Stimulated activated CD4-positive, alpha-beta T cell treated with anti-CD3 and anti-CD28 coated beads, Interleukin-15, amount 100 ng/mL, for 24 hours (primary cell): ENCODE measurements around the gene SECISBP2L.
"Not testable (repeated sequence)": the region's sequence is repeated elsewhere in the genome, so short reads cannot be mapped to it uniquely, and the experiment has no call there.

Source experiments
- DNase-seq: peaks from one replicate; pipeline ENCODE4 v3.0.0-alpha.2; 2020

SECISBP2L gene

DNA sequence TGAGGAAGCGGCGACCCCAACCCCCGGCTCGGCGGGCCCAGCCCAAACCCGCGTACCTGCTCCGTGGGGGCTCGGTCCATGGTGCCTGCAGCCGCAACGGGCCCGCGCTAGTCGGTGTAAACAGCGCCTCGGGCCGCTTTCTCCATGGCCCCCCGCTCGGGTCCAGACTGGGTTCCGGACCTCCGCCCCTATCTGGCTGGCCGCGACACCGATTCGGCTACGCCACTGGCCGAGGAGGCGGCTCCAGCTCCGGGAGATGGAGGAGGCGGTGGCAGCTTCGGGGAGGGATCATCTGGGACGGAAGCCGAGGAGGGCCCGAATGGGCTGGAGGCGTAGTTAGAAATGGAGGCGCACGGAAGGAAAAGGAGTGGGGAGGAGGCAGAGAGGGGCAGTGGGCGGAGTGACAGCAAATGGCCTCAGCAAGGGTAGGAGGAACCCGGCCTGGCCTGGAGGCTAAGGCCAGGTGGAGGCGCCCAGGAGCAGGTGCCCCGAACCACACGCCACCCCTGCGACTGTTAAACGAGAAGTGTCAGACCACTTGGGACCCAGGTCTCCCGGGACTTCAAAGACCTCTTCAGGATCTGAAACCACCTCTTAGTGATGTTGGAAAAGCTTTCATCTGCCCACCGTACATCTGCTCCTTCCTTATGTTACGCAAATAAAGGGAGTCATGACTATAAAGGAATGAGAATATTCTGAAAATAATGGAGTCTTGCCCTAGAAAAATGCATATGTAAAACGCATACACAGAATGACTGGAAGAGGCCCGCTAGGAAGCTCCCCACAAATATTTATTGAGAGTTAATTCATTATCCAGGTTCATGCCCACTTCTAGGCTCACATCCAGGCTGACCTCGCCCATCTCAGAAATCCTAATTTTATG lies at the start of gene SECISBP2L:
Gene SECISBP2L, minus strand, starts transcription at position 227 of the 883 bp plus-strand sequence. Its CDS starts 147 bp downstream, at position 80.
- peak; percentile 93 for DNase-seq

GRCh38 chr15:49094923-49095322 lies 48.7 kb upstream of the SECISBP2L start:
- DNase-seq, result no peak

DNA sequence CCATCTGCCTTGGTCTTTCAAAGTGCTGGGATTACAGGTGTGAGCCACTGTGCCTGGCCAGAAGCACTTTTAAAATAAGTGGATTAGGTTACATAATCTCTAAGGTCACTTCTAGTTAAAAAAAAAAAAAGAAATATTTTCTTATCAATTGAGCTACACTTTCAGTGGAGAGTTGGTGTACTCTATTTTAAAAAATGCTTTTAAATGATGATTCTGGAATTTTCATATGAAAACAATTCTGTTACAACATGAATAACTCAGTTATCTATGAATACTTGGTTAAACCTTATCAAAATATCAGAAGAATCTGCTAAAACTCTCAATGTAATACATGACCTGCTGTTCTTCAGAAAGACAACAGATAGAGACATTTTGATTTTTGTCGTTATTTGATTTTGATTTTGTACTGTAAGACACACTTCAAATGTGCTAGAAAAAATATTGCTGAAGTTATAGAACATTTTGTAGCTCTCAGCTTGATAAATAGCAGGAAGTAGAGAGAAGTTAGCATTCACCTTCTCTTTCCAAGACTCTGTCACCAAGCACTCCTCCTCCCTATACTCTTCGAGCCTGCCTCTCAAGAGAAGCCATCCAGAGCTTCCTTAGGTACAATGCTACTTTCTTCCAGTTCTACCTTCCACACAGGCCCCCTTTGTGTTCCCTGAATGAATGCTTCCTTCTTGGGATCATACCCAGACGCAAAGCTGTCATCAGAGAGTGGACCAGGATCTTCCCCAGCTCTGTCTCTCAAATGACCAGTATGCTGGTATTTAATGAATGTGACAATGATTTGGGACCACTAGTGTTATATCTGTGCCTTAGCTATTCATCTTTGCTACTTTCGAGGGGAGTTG lies 47.2 kb upstream of the SECISBP2L start:
- no peak for DNase-seq

DNA sequence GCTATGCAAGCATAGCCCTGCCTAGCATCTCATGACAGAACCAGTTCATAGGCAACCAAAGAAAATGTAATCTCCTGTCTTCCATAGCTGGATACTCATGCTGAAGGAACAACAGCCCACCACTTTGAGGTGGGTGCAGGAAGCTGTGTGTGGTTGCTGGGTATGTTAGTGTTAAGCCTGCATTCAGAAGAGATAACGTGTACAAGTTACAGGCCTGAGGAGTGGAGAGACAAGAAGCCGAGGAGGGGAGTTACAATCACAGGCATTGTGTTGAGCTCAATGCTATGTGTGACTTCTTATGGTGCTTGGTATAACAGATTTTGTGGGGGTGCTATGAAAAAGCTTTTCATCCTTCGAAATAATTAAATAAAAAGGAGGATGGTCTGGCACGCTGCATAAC lies 42.8 kb upstream of the SECISBP2L start:
- no peak for DNase-seq

GRCh38 chr15:49085696-49086459 lies 39.6 kb upstream of the SECISBP2L start:
- DNase-seq, result no peak

GRCh38 chr15:49084285-49084570 lies 38.0 kb upstream of the SECISBP2L start:
- DNase-seq, result no peak

GRCh38 chr15:49083401-49084284 lies 37.4 kb upstream of the SECISBP2L start:
- no peak for DNase-seq

GRCh38 chr15:49082960-49083359 lies 36.7 kb upstream of the SECISBP2L start:
- DNase-seq, result no peak

- no peak for DNase-seq
Measured at GRCh38 chr15:49079340-49080039, 33.2 kb upstream of the SECISBP2L start.

GRCh38 chr15:49075881-49076280 lies 29.6 kb upstream of the SECISBP2L start:
- no peak for DNase-seq

DNA sequence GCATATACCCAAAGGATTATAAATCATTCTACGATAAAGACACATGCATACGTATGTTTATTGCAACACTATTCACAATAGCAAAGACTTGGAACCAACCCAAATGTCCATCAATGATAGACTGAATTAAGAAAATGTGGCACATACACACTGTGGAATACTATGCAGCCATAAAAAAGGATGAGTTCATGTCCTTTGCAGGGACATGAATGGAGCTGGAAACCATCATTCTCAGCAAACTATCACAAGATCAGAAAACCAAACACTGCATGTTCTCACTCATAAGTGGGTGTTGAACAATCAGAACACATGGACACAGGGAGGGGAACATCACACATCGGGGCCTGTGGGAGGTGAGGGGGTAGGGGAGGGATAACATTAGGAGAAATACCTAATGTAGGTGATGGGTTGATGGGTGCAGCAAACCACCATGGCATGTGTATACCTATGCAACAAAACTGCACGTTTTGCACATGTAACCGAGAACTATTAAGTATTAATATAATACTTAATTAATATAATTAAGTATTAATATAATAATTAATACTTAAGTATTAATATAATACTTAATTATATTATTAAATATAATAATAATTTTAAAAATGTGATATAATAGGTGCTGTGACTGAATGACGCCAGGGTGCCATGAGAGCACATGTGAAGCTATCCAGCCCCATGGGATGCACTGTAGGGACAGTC lies 28.5 kb upstream of the SECISBP2L start:
- not testable (repeated sequence) for DNase-seq

DNA sequence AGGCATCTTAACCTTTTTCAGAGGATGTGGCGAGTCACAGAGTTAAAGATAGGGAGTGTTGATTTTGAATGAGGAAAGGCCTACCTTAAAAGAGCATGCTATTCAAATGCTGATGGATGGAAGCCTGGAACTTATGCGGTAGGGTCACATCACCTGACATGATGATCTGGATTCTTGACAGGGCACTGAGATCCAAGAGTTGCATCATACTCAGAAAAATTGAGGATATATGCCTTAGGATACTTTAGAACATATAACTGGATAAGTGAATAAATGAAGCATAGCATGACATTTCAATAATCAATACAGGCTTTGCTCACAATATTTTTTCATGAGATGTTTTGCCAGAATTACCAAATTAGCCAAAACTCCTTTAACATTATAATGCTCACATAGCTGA lies 20.1 kb upstream of the SECISBP2L start:
- no peak for DNase-seq

DNA sequence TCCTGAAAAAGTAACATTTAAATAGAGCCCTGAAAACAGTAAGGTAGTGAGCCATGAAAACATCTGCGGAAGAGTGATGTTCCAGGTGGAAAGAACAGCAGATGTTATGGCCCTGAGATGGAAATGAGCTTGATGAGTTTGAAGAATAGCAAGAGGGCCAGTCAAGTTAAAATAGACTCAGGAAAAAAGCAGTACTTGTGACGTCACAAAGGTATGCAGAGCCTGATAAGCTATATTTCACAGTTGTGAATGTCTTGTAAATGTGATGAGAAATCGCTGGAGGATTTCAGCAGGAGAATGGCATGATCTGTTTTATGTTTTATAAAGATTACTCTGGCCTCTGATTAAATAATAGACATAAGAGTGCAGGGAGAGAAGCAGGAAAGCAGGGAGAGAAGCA lies 18.6 kb upstream of the SECISBP2L start:
- DNase-seq, result no peak

DNA sequence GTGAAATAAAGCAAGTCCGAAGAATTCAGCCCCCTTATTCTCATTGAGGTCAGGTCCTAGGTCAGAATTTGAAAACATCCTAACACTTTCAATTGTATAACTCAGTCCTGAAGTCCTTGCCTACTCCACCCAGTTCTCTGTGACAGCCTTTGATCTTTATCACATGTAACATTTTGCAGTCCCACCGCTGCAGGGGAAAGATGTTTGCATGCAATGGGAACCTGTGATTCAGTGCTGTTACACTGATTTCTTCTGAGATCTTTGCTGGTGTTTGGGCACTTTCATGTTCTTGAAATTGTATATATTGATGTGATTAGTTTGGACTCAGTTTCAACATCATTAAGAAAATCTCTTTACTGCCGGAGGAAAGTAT lies 18.0 kb upstream of the SECISBP2L start:
- DNase-seq, result peak; percentile 12

- DNase-seq, result no peak
Measured at GRCh38 chr15:49063402-49064280, 17.4 kb upstream of the SECISBP2L start.

- no peak for DNase-seq
Measured at GRCh38 chr15:49062900-49063299, 16.7 kb upstream of the SECISBP2L start.

- no peak for DNase-seq
Measured at GRCh38 chr15:49060710-49061495, 14.7 kb upstream of the SECISBP2L start.

- no peak for DNase-seq
Measured at GRCh38 chr15:49059491-49059890, 13.2 kb upstream of the SECISBP2L start.

- no peak for DNase-seq
Measured at GRCh38 chr15:49058559-49058958, 12.3 kb upstream of the SECISBP2L start.
